Gastroesophageal sphincter (tissue), 3 donors: ENCODE results near the gene ZBED4.

ENCODE experiments used
- POLR2A ChIP-seq, 2 donors: fragments of 450-650 bp; IDR thresholded peaks; one replicate each; pipeline ENCODE4 v1.6.1; 2017; ENCODE audit warnings: antibody characterized with exemption in 2 of 2, mild to moderate bottlenecking in 2 of 2, moderate library complexity in 1 of 2
- TF ChIP-seq, protein P1 (sequence below), 4 experiments: fragments of 200-600 bp in 2 of 4; fragments of 450-650 bp in 2 of 4; sonication (generic) in 1 of 4; IDR thresholded peaks; one replicate each; pipeline ENCODE4 v1.5.1; 2017 to 2019; ENCODE audit warnings: antibody characterized with exemption in 4 of 4, mild to moderate bottlenecking in 2 of 4, moderate library complexity in 2 of 4

GRCh38 chr22:49848690-49849160 is 4.9 kb upstream of the ZBED4 start:
- TF ChIP-seq, protein P1, sequence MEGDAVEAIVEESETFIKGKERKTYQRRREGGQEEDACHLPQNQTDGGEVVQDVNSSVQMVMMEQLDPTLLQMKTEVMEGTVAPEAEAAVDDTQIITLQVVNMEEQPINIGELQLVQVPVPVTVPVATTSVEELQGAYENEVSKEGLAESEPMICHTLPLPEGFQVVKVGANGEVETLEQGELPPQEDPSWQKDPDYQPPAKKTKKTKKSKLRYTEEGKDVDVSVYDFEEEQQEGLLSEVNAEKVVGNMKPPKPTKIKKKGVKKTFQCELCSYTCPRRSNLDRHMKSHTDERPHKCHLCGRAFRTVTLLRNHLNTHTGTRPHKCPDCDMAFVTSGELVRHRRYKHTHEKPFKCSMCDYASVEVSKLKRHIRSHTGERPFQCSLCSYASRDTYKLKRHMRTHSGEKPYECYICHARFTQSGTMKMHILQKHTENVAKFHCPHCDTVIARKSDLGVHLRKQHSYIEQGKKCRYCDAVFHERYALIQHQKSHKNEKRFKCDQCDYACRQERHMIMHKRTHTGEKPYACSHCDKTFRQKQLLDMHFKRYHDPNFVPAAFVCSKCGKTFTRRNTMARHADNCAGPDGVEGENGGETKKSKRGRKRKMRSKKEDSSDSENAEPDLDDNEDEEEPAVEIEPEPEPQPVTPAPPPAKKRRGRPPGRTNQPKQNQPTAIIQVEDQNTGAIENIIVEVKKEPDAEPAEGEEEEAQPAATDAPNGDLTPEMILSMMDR (IDR thresholded peaks at IDR 0.05) = no peak
- no peak for TF ChIP-seq POLR2A (IDR thresholded peaks at IDR 0.05)
